TTC549 (cell line): ENCODE results near the gene PDE11A.
"Not testable (repeated sequence)": the region's sequence is repeated elsewhere in the genome, so short reads cannot be mapped to it uniquely, and the experiment has no call there.

Experiments used
- FAIRE-seq: peaks from 2 replicates; lab custom pipeline; 2012; peaks lifted over from hg19 to GRCh38; lab: Jason Lieb, UNC

The PDE11A gene

GRCh38 chr2:177812713-177813396, 259.7 kb downstream of the PDE11A start:
- no peak for FAIRE-seq

DNA sequence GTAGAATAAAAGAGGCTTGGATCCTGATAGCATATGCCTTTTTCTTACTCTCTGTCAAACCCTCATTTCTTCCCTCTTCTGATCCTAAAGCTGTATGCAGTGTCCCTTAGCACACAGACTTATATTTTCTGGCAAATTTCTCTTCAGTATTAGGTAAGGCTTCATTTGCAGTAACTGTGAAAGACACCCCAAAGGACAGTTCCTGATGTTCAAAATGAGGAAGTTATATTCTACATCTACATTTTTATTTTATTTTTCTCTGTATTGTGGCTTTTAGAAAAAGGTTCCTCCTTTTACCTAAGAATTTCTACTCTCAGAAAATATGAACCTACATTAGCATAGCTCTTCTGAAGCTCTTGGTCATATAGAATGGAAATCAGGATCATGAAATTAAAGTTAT, 261.7 kb downstream of the PDE11A start:
- FAIRE-seq: no peak

GRCh38 chr2:177808984-177809809, 263.4 kb downstream of the PDE11A start:
- no peak for FAIRE-seq

DNA sequence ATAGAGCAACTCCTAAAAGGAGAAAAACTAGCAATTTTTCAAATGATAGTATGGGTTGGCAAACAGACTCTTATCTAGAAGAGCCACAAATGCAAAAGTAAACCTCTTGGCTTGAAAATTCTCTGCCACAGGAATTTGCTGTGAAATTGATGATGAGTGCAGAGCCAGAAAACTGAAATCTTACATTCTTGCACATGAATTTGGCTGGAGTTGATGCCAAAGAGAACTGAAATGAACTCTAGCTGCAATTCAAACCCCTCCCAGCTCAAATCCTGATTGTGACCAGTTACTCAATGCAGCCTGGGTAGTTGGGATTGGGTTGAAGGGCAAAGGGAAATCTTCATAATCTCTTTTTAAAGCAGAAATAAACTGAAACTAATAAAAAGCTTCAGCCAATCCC, 266.6 kb downstream of the PDE11A start:
- no peak for FAIRE-seq

DNA sequence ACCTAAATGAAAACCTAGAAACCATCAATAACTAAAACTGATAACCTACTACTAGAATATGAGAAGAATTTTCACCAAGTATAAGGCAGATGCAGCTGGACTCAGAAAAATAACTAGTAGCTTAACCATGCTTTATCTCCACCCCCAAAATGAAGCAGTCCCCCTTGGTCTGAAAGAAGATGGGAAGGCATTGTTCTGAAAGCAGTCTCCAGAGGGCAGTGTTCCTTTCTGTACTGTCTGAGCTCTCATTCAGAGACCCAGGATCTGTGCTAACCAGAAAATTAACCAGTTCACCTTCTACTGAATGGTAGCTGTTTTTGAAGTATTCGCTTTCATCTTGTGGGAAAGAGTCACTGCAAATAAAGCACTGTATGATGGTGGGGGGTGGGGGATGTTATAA, 273.0 kb downstream of the PDE11A start:
- FAIRE-seq: peak; percentile 90

DNA sequence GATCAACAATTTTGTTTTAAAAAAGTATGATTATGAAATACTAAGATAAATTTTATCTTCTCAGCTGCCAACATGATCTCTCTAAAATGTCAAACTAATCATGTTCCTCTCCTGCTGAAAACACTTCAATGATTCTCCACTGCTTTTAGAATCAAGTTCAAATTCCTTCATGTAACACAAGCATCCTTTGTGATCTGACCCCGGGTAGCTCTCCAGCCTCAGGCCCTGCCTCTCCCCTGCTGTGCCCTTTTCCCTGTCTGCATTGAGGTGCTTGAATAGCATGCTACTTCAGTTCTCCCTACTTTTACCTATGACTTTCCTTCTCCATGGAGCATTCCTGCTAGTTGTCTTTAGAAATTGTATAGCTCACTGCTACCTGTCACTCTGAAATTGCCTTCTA, 274.8 kb downstream of the PDE11A start:
- FAIRE-seq: no peak

GRCh38 chr2:177796654-177797415, 275.7 kb downstream of the PDE11A start:
- no peak for FAIRE-seq

GRCh38 chr2:177796011-177796410, 276.6 kb downstream of the PDE11A start:
- FAIRE-seq: no peak

- FAIRE-seq: not testable (repeated sequence)
Observed at GRCh38 chr2:177785143-177785542, 287.4 kb downstream of the PDE11A start.

DNA sequence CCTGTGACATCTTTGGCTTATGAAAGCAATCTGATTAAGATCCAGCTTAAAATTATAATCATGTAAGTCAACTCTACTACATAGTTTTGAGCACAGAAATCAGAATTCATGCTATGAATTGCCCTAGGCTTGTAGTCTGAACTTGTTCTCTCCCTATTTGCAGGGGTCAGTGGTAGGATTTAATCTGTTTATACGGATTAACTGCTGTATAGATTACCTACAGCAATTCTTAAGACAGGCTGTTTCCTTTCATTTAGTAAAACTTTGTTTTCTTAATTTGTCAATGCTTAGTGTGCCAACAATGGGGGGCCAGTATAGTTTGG, 287.9 kb downstream of the PDE11A start:
- no peak for FAIRE-seq

DNA sequence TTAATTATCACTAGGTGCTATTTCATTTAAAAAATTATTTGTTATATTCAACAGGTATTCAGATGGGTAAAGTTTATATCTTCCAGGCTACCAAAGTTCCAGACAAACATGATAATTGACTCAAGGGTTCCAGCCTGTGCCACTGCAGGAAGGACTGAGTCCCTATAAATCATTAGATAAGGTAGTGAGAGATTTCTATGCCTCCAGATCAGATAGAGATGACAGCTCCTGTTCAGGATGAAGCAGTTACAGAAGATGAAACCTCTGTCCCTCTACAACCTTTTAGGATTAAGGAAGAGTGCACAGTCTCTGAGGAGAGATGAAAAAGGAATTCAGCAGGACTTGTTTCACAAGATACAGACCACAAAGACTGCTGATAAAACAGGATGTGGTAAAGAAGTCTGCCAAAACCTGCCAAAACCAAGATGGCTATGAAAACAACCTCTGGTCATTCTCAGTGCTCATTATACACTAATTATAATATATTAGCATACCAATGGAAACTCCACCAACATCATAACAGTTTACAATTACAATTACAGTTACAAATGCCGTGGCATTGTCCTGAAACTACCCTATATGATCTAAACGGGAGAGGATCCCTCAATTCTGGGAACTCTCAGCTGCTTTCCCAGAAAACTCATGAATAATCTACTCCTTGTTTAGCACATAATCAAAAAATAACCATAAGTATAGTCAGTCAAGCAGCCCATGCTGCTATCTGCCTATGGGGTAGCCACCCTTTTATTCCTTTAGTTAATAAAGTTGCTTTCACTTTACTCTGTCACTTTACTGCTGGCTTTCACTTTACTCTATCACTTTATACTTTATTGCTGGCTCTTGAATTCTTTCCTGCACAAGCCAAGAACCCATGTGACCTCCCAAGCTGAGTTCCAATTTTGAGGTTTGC, 288.5 kb downstream of the PDE11A start:
- no peak for FAIRE-seq

GRCh38 chr2:177783091-177783490, 289.5 kb downstream of the PDE11A start:
- no peak for FAIRE-seq

DNA sequence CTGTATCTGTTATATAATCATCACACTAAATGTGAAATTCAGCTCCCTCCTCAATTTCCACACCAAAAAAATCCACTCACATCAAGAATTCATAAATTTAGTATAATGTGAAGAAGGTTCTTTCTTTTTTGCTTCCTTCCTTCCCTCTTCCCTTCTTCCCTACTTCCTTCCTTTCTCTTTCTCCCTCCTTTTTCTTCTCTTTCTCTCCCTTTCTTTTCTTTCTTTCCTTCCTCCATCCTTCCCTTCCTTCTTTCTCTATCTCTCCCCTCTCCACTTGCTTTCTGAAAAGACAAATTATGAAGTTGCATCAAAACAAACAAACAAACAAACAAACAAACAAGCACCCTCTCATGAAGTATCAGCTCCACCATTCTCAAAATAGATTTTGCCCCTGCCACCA, 290.0 kb downstream of the PDE11A start:
- no peak for FAIRE-seq

GRCh38 chr2:177778472-177778871, 294.1 kb downstream of the PDE11A start:
- no peak for FAIRE-seq

GRCh38 chr2:177772529-177772928, 300.0 kb downstream of the PDE11A start:
- peak; percentile 96 for FAIRE-seq

DNA sequence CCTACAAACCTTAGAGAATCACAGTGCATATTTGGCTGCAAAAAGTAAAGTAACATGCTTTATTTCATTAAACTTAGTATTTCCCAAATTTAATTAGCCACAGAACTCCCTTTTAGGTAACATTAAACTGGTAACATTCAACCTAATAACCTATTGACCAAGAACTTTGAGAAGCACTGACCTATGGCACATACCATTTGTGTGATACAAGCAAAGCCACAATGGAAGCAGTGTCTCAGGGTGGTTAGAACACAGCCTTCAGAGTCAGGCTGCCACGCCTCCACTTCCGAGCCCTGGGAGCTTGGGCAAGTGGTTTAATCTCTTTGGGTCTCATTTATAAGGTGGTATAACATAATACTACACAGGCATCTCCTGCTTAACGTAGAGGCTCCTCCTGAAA, 301.4 kb downstream of the PDE11A start:
- no peak for FAIRE-seq

- FAIRE-seq: no peak
Observed at GRCh38 chr2:177767768-177768167, 304.8 kb downstream of the PDE11A start.

DNA sequence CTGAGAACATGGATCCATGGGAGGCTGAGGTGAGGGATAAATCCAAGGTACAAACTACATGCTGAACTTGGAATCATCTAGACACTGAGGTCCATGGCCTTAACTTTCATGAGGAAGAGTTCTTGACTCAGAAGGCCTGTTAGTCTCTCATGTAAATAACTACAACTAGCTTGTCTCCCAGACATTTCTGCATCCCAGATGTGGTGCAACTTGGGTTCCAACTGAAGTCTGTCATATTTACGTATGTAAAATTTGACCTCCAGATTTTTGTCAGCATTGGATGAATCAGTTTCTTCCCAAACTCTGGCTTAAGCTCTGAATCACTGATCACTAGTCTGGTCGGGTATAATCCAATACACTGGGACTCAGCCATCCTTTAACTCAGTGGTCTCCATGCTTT, 306.9 kb downstream of the PDE11A start:
- FAIRE-seq: no peak

- FAIRE-seq: peak; percentile 77
Observed at GRCh38 chr2:177763531-177764265, 308.9 kb downstream of the PDE11A start.

- peak; percentile 84 for FAIRE-seq
Observed at GRCh38 chr2:177759443-177759842, 313.1 kb downstream of the PDE11A start.

GRCh38 chr2:177758591-177759371, 313.8 kb downstream of the PDE11A start:
- peak; percentile 98 for FAIRE-seq
